HG03108 (cell line): ENCODE data around the gene CASZ1.

Experiments used
- ATAC-seq: cut with Tn5 transposase; IDR thresholded peaks from one replicate; pipeline ENCODE4 v1.9.1; 2021; ENCODE audit warnings: moderate library complexity; ENCODE audit not compliant: unreplicated experiment

Gene CASZ1

DNA sequence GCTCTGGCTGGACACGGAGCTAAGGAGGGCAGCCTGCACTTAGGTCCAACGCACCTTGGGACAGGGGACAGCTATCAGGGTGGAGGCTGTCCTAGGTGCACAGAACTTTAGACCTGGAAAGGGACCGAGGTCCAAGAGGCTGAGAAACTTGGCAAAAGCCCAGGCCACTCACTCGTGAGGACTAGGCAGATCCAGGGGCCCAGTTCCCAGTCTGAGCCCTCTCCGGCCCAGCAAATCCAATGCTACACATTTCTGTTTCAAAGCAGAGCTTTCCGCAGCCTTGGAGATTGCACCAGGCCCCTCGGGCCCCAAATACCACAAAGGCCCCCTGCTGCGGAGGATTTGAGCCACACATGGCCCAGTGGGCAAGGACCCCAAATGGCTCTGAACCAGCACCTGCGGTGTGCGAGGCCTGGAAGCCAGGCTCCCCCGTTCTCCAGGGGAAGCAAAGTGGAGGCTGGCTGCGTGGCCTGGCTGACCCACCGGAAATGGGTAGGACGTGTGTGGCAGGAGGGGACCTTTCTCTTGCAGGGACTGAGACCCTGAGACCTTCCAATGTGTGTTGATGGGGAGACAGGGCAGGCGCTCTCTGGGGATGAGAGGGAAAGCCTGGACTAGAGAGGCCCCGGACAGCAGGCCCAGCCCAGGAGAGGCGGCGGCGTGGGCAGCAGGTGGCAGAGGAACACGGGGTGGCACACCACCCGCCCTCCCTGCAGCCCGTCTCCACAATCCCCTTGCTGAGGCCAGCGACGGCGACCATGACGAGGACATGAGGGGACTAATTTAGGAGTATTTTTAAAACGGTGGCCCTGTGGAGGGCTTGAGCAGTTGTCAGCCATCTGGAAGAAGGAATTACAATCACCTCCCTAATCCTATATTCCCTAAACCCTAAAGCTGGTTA lies 118.7 kb downstream of the CASZ1 start:
- no peak for ATAC-seq

DNA sequence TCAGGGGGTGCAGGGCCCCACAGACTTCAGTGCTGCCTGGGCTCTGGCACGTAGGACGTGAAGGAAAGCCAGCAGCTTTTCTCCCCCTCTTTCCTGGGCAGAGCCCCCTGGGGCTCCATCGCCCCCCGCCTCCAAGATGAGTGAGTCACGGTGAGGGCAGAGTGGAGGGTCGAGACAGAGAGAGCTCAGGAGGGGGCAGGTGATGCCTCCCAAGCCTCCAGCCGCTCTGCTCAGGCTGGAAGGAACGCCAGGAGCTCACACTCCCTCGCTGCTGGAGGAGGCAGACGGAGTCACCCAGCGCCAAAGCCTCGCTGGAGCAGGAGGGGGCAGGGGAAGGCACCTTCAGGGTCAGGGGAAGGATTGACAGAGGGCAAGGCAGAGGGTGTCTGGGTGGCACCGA lies 119.5 kb downstream of the CASZ1 start:
- ATAC-seq = no peak

DNA sequence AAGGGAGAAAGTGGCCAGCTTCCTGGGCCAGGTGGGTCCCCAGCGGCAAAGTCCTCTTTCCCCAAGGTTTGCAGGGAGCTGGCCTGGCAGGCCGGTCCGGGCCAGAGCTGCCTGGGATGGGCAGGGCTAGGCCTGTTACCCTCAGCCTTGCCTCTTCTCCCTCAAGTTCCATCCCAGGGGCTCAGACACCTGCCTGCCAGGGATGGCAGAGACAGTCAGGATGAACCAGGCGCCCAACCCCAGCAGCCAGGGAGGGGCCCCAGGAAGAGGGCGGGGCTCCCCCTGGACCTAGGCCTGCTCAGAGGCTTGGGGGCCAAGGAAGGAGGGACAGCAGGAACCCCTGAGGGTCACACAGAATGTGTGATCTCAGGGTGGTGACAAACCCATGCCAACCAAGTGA lies 120.6 kb downstream of the CASZ1 start:
- ATAC-seq = no peak

DNA sequence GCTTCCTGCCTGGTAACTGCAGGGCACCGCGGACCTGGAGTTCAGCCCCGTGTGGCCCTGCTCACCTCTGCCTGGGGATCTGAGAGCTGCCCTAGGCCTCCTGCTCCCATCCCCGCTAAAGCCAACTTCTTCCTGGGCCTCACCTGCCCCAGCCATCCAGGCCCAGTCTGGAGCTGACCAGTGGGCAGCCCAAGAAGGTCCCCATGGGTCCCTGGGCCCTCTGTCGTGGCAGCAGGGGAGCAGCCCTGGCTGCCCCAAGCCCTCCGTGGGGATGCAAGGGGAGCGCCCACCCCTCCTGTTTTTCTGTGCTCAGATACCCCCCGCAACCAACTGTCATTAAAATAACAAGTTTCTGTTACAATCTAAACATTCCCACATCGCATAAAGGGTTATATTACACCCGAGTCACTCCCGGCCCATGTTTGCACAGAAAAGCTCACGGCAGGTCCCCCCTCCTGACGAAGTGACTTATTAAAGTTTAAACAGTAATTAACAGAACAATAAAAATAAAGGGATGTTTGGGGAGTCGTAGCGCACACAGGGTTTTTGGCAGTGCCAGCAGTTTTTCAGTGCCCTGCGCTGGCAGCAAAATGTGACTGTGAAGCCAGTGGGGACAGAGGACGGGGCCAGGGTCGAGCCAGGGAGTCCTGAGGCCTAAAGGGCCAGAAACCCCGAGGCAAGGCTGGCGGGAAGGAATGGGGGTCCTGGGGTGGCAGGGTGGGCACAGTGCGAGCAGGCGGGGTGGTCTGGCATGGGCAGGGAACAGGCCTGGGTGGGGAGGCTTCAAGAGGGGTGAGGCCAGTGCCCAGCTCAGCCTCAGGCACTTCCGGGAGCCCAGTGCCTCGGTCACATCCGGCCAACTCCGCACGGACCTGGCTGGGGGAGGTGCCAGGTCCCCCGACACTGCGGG lies 121.5 kb downstream of the CASZ1 start:
- ATAC-seq = no peak

DNA sequence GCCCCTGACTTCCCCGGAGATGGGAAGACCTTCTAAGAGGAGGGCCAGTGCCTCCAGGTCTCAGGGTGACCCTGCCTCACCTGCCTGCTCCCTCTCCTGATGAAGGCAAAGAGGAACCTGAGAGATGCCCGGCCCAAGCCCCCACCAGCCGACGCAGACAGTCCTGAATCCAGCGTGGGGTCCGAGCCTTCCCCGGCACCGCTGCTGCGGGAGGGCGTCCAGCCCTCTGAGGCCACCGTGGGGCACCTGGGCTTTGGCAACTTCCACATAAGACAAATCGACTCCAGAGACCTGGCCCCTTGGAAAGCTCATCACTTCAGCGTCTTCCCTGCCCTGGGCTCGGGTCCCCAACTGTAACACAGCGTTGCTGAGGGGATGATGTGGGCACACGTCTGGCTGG lies 122.2 kb downstream of the CASZ1 start:
- ATAC-seq = no peak

DNA sequence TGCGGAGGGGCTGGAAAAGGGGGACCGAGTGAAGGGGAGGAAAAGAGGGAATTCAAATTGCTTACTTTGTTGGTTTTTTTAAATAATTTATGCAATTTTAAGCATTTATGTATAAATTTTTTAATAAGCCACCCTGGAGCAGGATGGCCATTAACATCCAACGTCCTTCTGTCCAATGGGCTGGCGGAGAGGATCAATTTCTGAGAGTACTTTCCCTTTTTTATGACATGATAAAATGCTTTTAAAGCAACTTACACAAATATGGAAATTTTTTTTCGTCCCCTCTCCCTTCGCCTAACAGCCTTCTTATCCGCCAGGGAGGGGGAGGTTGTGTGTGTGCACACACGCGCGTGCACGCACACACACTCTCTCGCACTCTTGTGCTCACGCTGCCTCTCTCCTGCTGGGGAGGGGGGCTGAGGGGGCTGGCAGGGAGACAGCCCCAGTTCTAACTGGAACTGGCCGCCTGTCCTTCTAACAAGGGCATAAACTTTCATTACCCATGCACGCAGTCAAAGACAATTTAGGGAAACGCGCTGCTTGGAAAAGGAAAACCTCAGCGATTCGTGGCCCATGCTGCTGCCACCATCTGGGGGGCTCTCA lies 123.2 kb downstream of the CASZ1 start:
- no peak for ATAC-seq

DNA sequence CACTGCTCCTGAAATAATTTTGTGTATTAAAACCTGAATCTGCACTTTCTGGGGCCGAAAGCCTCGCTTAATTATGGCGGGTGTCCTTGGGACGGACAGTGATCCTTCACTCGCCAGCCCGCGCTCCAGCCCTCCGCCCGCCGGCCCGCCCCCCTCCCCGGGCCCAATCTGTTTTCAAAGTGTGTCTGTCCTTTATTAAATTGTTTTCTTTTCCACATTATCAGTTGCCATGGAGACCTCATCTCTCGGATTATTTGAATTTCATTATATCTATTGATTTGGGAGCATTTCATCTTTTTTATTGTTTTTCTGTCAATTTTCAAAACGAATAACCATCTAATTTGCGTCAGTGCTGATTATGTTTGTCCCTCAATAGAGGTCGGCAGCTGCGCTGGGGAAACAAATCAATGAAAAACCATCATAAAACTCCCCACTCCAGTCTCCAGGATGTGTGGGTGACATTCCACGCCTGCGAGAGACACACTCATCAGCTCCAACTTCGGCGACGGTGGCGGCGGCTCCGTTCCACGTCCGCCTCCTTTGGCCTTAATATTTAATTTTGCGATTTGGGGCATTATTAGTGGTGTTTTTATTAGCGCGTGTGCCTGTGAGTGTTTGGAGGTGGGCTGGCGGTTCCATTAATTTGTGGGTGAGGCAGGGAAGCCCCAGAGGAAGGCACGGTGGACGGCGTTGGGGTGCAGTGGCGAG lies 123.9 kb downstream of the CASZ1 start:
- ATAC-seq = no peak

DNA sequence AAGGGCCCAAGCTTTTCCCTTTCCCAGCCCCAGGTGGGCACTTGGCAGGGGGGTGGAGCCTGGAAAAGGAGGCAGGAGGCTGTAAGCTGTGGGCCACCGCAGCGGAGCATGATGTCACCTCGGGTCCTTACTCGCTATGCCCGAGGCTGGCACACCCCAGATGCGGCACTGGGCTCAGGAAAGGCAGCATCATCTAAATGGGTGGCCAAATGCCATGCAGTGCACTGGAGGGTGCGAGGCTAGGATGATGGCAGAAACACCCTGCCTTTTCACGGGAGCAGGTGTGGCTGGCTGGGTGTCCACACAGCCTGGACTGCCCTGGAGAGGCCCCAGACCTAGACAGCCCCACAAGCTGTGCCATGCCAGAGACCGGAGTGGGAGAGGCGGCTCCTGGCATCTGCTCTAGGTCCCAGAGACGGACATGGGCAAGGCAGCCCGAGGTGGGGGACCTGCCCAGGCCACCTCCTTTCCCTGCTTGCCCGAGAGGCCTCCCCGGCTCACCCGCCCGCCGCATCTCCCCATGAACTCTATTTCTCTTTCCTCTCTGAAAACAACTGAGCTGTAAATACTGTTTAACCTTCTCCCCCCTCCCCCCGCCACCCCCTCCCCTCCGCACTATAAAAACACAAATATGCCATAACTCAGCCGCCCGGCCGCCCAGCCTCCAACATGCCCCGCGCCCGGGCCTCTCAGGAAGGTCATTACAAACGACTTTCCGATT lies 124.7 kb downstream of the CASZ1 start:
- no peak for ATAC-seq

DNA sequence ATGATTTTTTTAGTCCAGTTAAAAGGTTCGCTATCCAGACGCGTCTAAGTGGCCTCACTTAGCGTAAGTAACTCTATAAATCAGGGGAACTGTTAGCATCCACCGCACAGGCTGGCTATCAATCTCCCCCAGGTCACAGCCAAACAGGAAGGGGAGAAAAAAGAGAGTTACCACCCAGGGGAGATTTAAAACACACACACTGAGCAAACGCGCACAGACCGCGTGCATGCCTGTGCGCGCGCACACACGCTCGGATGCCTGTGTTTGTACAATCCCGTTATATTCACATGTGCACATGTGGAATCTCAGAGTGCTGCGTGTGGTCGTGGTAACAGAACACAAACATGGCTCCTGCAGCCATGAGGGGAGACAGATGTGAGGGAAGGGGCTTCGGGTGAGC lies 125.4 kb downstream of the CASZ1 start:
- no peak for ATAC-seq

DNA sequence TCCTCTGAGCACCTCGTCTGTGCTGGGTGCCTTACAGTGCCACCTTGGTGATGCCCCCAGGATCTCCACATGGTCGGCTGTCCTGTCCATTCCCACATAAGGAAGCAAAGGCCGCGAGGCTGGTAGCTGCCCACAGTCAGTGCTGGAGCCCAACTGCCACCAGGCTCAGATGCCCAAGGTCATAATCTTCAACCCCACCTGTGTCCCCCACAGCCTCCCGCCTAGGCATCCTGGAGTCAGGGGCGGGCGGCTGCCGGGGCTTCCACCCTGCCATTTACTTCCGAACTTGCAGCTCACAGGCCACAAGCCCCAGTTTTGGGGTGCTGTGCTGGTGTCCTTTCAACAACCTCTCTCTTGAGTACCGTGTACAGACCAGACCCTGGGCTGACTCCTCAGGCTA lies 126.3 kb downstream of the CASZ1 start:
- no peak for ATAC-seq

DNA sequence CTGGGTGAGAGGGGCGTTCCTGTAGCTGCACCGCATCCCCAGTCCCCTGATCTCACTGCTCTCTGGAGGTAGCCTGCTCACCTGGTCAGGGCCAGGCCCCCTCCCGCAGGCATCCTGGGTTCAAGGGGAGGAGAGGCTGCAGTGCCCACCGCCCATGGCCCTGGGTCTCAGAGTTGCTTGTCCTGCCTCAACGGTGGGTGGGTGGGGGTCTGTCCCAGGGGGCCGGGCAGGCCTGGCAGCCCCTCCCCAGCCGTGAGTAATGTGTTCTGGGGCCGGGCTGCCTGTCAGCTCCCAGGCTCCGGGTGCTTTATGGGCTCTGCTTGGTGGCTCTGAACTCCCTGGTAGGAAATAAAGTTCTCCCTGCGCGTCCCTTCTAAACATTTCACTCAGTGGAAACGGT lies 126.9 kb downstream of the CASZ1 start:
- no peak for ATAC-seq

DNA sequence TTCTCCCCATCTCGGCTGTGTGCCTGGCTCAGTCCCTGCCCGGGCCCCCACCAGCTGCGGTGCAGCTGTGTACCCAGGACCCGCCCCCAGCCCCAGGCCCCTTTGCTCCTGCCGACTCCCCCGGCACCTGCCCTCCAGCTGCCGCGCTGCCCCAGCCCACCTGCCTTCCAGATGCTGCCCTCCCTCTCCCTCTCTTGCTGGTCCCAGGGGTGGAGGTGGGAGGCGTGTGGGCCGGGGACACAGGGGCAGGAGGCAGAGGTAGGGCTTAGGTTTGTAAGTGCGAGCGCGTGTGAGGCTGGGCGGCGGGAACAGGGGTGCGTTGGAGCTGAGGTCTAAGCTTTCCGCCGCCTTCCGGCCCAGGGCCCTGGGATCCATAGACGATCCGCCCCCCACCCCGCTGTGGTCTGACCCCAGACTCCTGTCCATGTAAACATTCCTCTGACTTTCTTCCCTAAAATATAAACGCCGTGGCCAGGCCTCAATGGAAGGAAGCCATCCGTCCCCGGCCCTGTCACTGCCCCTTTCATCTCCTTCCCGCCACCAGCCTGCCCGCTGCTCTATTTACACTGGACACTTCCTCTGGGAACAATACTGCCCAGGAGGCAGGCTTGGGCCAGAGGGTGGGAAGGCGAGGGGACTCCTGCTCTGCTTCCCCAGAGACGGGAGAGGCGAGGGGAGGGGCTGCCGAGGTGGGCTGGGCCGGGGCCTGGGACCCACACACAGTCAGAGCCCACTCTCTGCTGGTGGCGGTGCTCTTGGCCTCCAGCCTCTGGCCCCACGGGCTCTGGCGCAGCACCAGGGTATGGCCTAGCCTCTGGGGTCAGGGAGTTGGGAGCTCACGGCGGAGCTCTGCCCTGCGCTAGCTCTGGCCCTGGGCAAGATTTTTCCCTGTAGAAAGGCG lies 128.3 kb downstream of the CASZ1 start:
- ATAC-seq = no peak

DNA sequence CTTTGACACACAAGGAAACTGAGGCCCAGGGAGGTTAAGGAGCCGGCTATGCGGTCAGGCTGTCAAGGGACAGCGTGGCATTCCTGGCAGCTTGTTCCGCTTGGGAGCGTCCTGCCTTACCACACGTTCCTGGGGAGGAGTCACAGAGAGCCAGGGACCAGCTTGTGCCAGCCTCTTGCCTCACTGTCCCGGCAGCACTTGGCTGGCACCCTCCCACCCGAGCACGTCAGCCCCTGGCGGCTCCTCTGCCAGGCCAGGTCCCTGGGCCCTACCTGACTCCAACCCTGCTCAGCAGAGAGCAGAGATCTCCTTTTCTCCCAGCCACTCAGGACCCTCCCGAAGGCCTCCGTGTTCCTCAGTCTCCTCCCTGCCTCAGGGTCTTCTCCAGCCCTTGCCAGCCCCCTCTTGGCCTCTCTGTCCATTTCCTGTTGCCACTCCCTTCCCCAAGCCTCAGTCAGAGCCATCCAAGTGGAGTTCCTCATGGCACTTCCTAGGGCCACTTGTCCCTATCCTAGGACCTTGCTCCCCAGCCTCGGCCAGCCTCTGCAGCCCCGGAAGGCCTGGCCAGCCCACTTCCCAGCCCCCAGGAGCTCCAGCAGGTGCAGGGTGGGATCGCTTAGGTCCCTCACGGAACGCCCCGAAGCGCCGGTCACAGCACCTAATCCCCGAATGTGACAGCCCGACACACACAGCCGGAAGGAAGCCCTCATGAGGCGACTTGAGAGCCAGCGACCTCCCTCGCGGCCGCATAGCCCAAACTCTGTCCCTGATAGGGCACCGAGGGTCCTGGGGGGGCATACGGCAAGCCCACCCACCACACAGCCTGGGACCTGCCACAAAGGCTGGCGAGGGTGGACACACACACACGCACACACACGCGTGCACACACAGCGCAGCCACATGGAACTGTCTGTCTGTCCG lies 130.3 kb downstream of the CASZ1 start:
- no peak for ATAC-seq

DNA sequence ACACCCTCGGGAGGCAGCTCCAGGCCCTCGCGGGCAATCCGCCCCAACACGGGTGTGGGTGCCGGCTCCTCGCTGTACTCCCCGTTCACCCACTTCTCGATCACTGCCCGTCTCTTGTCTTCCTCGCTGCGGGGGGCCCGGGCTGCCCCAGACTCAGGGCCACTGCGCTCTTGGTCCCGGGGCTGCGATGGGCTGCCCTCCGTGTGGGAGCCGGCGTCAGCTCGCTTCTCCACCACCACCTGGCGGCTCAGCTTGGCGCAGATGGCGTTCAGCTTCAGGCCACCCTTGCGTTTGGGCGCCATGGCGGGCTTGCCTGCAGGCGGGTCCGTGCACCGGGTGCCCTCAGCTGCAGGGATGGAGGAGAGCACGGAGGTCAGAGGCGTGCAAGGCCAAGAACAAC lies 131.2 kb downstream of the CASZ1 start:
- no peak for ATAC-seq

DNA sequence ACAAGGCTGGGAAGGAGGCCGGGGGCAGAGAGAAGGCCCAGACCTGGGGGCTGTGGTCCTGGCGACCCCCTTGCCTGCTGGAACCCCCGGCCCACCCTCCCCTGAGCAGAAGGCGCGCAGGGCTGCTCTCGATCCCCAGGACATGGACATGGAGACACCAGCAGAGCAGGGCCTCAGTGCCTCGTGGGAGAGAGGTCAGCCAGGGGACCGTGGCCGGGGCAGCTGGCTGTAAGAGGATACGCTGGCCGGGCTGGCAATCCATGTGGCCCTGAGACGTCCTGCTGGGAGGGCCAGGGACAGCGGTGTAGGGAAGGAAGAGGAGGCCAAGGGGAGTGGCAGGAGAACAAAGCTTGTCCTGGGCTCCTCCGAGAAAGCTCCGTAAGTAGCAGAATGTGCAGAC lies 132.2 kb downstream of the CASZ1 start:
- no peak for ATAC-seq

DNA sequence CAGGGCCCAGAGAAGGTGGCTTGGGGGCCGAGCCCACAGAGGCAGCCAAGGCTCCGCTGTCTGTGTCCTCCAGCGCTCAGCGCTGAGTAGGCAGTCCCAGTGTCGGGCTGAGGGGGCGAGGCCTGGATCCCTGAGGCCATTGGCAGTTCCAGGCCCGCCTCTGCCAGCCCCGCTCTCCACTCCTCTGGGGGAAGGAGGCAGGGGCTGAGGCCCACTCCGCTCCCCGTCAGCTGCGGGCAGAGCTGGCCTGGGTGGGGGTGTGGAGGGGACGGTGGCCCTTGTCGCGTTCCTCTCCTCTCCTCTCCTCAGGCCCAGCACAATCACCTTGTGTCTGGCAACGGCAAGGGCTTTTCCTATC lies 132.8 kb downstream of the CASZ1 start:
- no peak for ATAC-seq

DNA sequence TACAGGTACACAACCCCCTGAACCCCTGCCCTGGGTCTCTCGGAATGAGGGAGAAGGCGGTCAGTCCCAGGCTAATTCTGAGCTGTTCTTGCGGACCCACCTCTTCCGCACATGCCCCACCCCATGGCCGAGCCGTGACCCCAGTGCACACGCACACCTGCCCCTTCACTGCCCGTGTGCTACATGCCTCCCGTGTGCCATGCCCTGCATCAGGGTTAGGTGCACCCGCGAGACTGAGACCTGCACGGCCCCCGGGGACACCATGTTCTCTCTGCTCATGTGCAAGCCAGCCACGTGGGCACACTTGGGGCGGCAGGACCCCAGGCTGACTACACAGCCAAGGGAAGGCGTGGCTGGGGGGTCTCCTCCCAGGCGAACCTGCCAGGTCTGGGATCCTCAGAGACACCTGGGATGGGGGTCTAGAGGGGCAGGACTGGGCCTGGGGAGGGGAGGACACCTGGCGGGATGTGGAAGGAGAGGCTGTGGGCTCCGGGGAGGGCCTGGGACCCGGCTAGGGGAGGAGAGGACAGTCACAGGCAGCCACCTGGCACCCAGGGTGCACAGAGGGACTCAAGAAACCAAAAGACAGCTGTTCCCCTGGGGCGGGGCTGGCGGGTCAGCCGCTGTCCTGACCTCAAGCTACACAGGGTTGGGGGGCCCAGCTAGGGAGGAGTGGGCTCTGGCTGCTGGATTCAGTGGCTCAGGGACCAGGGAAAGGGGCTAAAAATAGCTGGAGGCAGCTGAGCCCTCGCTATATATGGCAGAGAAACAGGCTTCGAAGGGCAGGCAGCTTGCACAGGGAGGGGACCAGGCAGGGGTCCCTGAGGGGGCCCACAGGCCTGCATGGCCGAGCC lies 133.4 kb downstream of the CASZ1 start:
- no peak for ATAC-seq
